ENCODE measurements around the gene CPXCR1.
"Not testable (repeated sequence)": the region's sequence is repeated elsewhere in the genome, so short reads cannot be mapped to it uniquely, and the experiment has no call there.

CPXCR1 gene

DNA sequence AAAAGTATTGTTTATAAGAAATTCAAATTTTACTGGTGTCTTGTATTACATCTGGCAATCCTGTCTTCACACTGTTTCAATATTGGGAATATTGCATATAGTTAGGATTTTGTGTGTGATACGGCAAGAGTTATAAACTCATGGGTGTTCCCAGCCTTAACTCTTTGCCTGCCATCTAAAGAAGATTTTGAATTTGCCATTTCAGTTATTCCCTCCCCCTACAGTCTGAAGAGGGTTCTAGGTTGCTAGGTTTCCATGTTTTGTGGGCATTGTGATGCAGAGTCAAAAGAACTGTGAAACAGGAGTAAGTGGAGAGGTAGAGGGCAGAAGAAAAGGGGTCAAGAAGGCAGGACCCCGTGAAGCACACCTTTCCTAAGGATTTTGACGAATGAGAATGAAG is at the start of gene CPXCR1:
TSS of gene CPXCR1 (plus strand) at position 301 of the 400 bp plus-strand sequence. CDS start 6,190 bp downstream, outside the sequence.
- DNase-seq (ENCODE audit: low read depth in 2 of 2), result no peak

DNA sequence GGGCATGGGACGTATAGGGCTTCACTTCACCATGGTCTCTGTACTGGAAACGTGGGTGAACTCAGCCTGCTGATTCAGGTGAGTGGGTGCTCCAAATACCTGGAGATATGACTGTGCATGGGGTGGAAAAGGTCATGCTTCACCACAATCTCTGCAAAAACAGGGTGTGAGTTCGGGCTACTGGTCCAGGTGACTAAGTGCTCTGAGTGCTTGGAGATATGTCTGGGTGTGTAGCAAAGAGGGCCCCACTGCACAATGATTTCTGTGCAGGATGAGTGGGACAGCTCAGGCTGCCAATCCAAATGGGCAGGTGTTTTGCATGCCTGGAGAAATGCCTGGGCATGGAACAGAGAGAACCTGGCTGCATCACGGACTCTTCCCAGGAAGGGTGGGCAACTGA is 11.2 kb upstream of the CPXCR1 start:
- no peak for DNase-seq (ENCODE audit: low read depth in 2 of 2)

- not testable (repeated sequence) for DNase-seq (ENCODE audit: low read depth in 2 of 2)
Observed at GRCh38 chrX:88746215-88746614, 810 bp upstream of the CPXCR1 start.

GRCh38 chrX:88752339-88752738 is 5.3 kb downstream of the CPXCR1 start:
- DNase-seq (ENCODE audit: low read depth in 2 of 2), result not testable (repeated sequence)

DNA sequence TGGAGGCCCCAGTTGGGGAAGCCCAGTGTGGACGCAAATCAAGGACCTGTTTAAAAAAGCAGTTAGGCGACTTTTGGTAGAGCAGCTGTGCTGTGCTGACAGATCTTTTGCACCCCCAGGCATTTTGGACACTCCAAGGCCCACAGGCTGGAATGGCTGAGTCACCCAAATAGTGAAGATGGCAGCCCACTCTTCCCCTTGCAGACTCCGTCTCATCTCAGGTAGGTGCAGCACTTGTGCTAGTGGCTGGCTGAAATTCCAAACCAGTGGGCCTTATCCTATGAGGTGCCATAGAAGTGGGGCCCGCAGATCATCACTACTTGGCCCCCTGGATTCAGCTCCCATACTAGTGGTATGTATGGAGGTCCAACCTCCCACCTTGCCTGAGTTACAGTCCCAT is 42.8 kb downstream of the CPXCR1 start:
- no peak for DNase-seq (ENCODE audit: low read depth in 2 of 2)

Data from stimulated activated CD8-positive, alpha-beta memory T cell treated with anti-CD3 and anti-CD28 coated beads, Interleukin-2, amount 100 ng/mL, for 1 hour (primary cell).